Effector CD8-positive, alpha-beta T cell (primary cell): ENCODE data around the gene GRIK5.
A peak's percentile ranks its signal among the peaks of the same experiment; 100 is the strongest.

Source experiments
- DNase-seq: peaks from one replicate; lab custom pipeline; 2025; lab: John Stamatoyannopoulos, UW

The GRIK5 gene

GRCh38 chr19:41990615-41991014 is 79.4 kb downstream of the GRIK5 start:
- DNase-seq: no peak

- no peak for DNase-seq
Measured at GRCh38 chr19:41990028-41990427, 80.0 kb downstream of the GRIK5 start.

- no peak for DNase-seq
Measured at GRCh38 chr19:41988947-41989346, 81.1 kb downstream of the GRIK5 start.

GRCh38 chr19:41987141-41987860 is 82.7 kb downstream of the GRIK5 start:
- no peak for DNase-seq

- no peak for DNase-seq
Measured at GRCh38 chr19:41984961-41985360, 85.0 kb downstream of the GRIK5 start.

GRCh38 chr19:41981724-41982123 is 88.3 kb downstream of the GRIK5 start:
- no peak for DNase-seq

- no peak for DNase-seq
Measured at GRCh38 chr19:41978470-41978869, 91.5 kb downstream of the GRIK5 start.

- no peak for DNase-seq
Measured at GRCh38 chr19:41977916-41978315, 92.1 kb downstream of the GRIK5 start.

GRCh38 chr19:41974652-41975051 is 95.4 kb downstream of the GRIK5 start:
- DNase-seq: no peak

- no peak for DNase-seq
Measured at GRCh38 chr19:41971363-41971762, 98.6 kb downstream of the GRIK5 start.

- DNase-seq: no peak
Measured at GRCh38 chr19:41969772-41970458, 100.1 kb downstream of the GRIK5 start.

GRCh38 chr19:41968751-41969595 is 101.0 kb downstream of the GRIK5 start:
- DNase-seq: no peak

- DNase-seq: no peak
Measured at GRCh38 chr19:41967054-41967783, 102.8 kb downstream of the GRIK5 start.

- DNase-seq: no peak
Measured at GRCh38 chr19:41965106-41965505, 104.9 kb downstream of the GRIK5 start.

GRCh38 chr19:41960973-41961372 is 109.0 kb downstream of the GRIK5 start:
- no peak for DNase-seq

GRCh38 chr19:41959056-41960053 is 110.7 kb downstream of the GRIK5 start, which contains the start of gene RABAC1:
TSS of gene RABAC1 (minus strand) at chr19:41959321. CDS start at chr19:41959292, 29 bp downstream.
- DNase-seq: peak; percentile 78

- peak; percentile 71 for DNase-seq
Measured at GRCh38 chr19:41958367-41959055, 111.5 kb downstream of the GRIK5 start.

GRCh38 chr19:41957838-41958366 is 112.1 kb downstream of the GRIK5 start:
- no peak for DNase-seq

- no peak for DNase-seq
Measured at GRCh38 chr19:41957161-41957837, 112.7 kb downstream of the GRIK5 start.
